HCT116 (cell line): ENCODE measurements around the gene GM2A. TPM values are rescaled to one million over a fixed set of nuclear protein-coding genes. Genes with fewer than 3 reads are reported as not detected.
A peak's percentile ranks its signal among the peaks of the same experiment; 100 is the strongest.
"Not testable (repeated sequence)": the region's sequence is repeated elsewhere in the genome, so short reads cannot be mapped to it uniquely, and the experiment has no call there.

Source experiments
- ATAC-seq: fragments of 200-7000 bp; cut with Tn5 transposase; 2 replicates; pipeline ENCODE4 v1.9.1; 2020; ENCODE audit warnings: mild to moderate bottlenecking, moderate library complexity
- BruUV-seq: library from RNA; stranded (reverse); fragments of 400-500 nt; replicated peaks from 2 replicates; lab custom pipeline; 2021; lab: Mats Ljungman, UMichigan
- CTCF ChIA-PET: fragments of 300-600 bp; sonication (Branson Sonifier 250); formaldehyde crosslinking; loops from one replicate; lab custom pipeline; 2021; ENCODE audit warnings: antibody characterized with exemption; lab: Charles Lee
- POLR2A ChIA-PET: fragments of 300-600, 350-600 bp; sonication (Branson Sonifier 250); formaldehyde crosslinking; loops from one replicate; lab custom pipeline; 2021; ENCODE audit warnings: antibody characterized with exemption; lab: Charles Lee
- RAD21 ChIA-PET, 2 experiments: fragments of 300-600 bp; sonication (Branson Sonifier 250); formaldehyde crosslinking; loops; one replicate each; lab custom pipeline; 2023; ENCODE audit warnings: low total read pairs in 2 of 2; ENCODE audit not compliant: uncharacterized antibody in 2 of 2, unreplicated experiment in 2 of 2, low non-redundant PET in 1 of 2; lab: Charles Lee
- DNase-seq: peaks from one replicate; pipeline ENCODE4 v3.0.0-alpha.2; 2010; ENCODE audit warnings: low read depth, low spot score
- H2AFZ ChIP-seq: fragments of 200-600 bp; shearing (Covaris generic), sonication (generic); 2 replicates; pipeline ENCODE4 v1.6.1; 2017; ENCODE audit warnings: low read depth, mixed run types, mixed read lengths, antibody characterized with exemption, low read length; ENCODE audit not compliant: poor library complexity, severe bottlenecking
- H3K27ac ChIP-seq: 2 replicates; pipeline ENCODE4 v1.5.1; 2012; ENCODE audit warnings: low read depth, low read length
- H3K27me3 ChIP-seq: fragments of 200-600 bp; sonication (generic); 2 replicates; pipeline ENCODE4 v1.6.1; 2016; ENCODE audit warnings: mixed run types, low read length, mixed read lengths; ENCODE audit not compliant: insufficient read depth
- H3K36me3 ChIP-seq, 2 experiments: fragments of 200-500 bp in 1 of 2; fragments of 200-600 bp in 1 of 2; sonication (Bioruptor generic) in 1 of 2; sonication (generic) in 1 of 2; 2 replicates each; pipeline versions ENCODE4 v1.5.1 to v1.6.1; 2014 to 2016; ENCODE audit warnings: low read length in 2 of 2, inconsistent platforms in 1 of 2, mixed read lengths in 1 of 2, mixed run types in 1 of 2; ENCODE audit not compliant: insufficient read depth in 2 of 2, control insufficient read depth in 1 of 2
- H3K4me1 ChIP-seq, 2 experiments: fragments of 200-600 bp in 1 of 2; sonication (generic) in 1 of 2; 2 replicates each; pipeline versions ENCODE4 v1.5.1 to v1.6.1; 2012 to 2017; ENCODE audit warnings: low read length in 2 of 2, inconsistent platforms in 1 of 2, mild to moderate bottlenecking in 1 of 2, mixed read lengths in 1 of 2, mixed run types in 1 of 2, moderate library complexity in 1 of 2; ENCODE audit not compliant: insufficient read depth in 2 of 2, control insufficient read depth in 1 of 2
- H3K4me2 ChIP-seq: fragments of 200-600 bp; sonication (generic); 2 replicates; pipeline ENCODE4 v1.6.1; 2017; ENCODE audit warnings: mixed run types, low read length, mixed read lengths
- H3K4me3 ChIP-seq, 2 experiments: fragments of 200-600 bp in 1 of 2; sonication (generic) in 1 of 2; replicated peaks in 1 of 2; 2 replicates each; pipeline ENCODE4 v1.5.1; 2011 to 2016; ENCODE audit warnings: low read length in 2 of 2, control low read depth in 1 of 2, low read depth in 1 of 2, mild to moderate bottlenecking in 1 of 2, mixed read lengths in 1 of 2, mixed run types in 1 of 2
- H3K79me2 ChIP-seq: fragments of 200-600 bp; sonication (generic); 2 replicates; pipeline ENCODE4 v1.6.1; 2017; ENCODE audit warnings: mild to moderate bottlenecking, mixed run types, low read length, moderate library complexity, mixed read lengths; ENCODE audit not compliant: insufficient read depth
- H3K9ac ChIP-seq: fragments of 200-600 bp; sonication (generic); 2 replicates; pipeline ENCODE4 v1.6.1; 2016; ENCODE audit warnings: low read length, mixed read lengths
- H3K9me2 ChIP-seq: fragments of 200-600 bp; sonication (generic), shearing (Covaris generic); 2 replicates; pipeline ENCODE4 v1.6.1; 2017; ENCODE audit warnings: mixed run types, mild to moderate bottlenecking, moderate library complexity; ENCODE audit not compliant: insufficient read depth
- H3K9me3 ChIP-seq, 2 experiments: fragments of 200-500 bp in 1 of 2; fragments of 200-600 bp in 1 of 2; sonication (Bioruptor generic) in 1 of 2; sonication (generic) in 1 of 2; 2 replicates each; pipeline ENCODE4 v1.6.1; 2014 to 2017; ENCODE audit warnings: low read length in 2 of 2, mixed read lengths in 2 of 2, inconsistent platforms in 1 of 2, low read depth in 1 of 2, mild to moderate bottlenecking in 1 of 2, mixed run types in 1 of 2, moderate library complexity in 1 of 2; ENCODE audit not compliant: control insufficient read depth in 1 of 2, insufficient read depth in 1 of 2
- H4K20me1 ChIP-seq: fragments of 200-600 bp; sonication (generic), shearing (Covaris generic); 2 replicates; pipeline ENCODE4 v1.6.1; 2017; ENCODE audit warnings: mixed run types, mild to moderate bottlenecking, moderate library complexity; ENCODE audit not compliant: insufficient read depth
- ATF3 ChIP-seq: IDR thresholded peaks from 2 replicates; pipeline ENCODE4 v1.6.1; 2012
- CBX3 ChIP-seq: IDR thresholded peaks from 2 replicates; pipeline ENCODE4 v1.6.1; 2012; ENCODE audit warnings: low read depth
- JUND ChIP-seq: IDR thresholded peaks from 2 replicates; pipeline ENCODE4 v1.6.1; 2012
- MAX ChIP-seq: IDR thresholded peaks from 2 replicates; pipeline ENCODE4 v1.6.1; 2012
- POLR2AphosphoS5 ChIP-seq: IDR thresholded peaks from 2 replicates; pipeline ENCODE4 v1.6.1; 2011; ENCODE audit warnings: mild to moderate bottlenecking, low read depth, low read length, moderate library complexity
- REST ChIP-seq: IDR thresholded peaks from 2 replicates; pipeline ENCODE4 v1.6.1; 2012; ENCODE audit warnings: low read depth
- SIN3A ChIP-seq: IDR thresholded peaks from 2 replicates; pipeline ENCODE4 v1.6.1; 2012; ENCODE audit warnings: low read depth
- SP1 ChIP-seq: IDR thresholded peaks from 2 replicates; pipeline ENCODE4 v1.6.1; 2012; ENCODE audit warnings: low read depth
- SRF ChIP-seq: IDR thresholded peaks from 2 replicates; pipeline ENCODE4 v1.6.1; 2012; ENCODE audit warnings: low read depth
- YY1 ChIP-seq: IDR thresholded peaks from 2 replicates; pipeline ENCODE4 v1.6.1; 2011; ENCODE audit warnings: low read length, low read depth, moderate library complexity, mild to moderate bottlenecking; ENCODE audit not compliant: insufficient replicate concordance; ENCODE audit errors: extremely low read depth
- ZBTB33 ChIP-seq: IDR thresholded peaks from 2 replicates; pipeline ENCODE4 v1.6.1; 2011; ENCODE audit warnings: mild to moderate bottlenecking, low read length, moderate library complexity; ENCODE audit not compliant: insufficient replicate concordance; ENCODE audit errors: extremely low read depth
- ZNF274 ChIP-seq: fragments of 200-500 bp; sonication (Bioruptor generic); IDR thresholded peaks from 2 replicates; pipeline ENCODE4 v1.6.1; 2014; ENCODE audit warnings: mild to moderate bottlenecking, low read depth, low read length, inconsistent platforms
- intact Hi-C: fragments of 100-400 bp; cut with micrococcal nuclease; formaldehyde crosslinking; loops from 2 replicates; pipeline ENCODE4 v1.10.0; 2022
- total RNA-seq: library from RNA; stranded (reverse); gene quantifications from one replicate; pipeline ENCODE4 v1.2.1, GENCODE V29; 2021; ENCODE audit not compliant: unreplicated experiment

GM2A gene
- total RNA-seq, 1 experiment from 2014 or later, result 25.0 TPM

GRCh38 chr5:151240268-151240835, 12.6 kb upstream of the GM2A start:
- H3K9me2 ChIP-seq, H3K9me3 ChIP-seq, H3K36me3 ChIP-seq, H3K4me1 ChIP-seq, ATAC-seq, H3K79me2 ChIP-seq, RAD21 ChIA-PET, H3K27ac ChIP-seq, H3K27me3 ChIP-seq, H4K20me1 ChIP-seq, H3K4me3 ChIP-seq, DNase-seq, BruUV-seq, H3K9ac ChIP-seq, intact Hi-C loops, H3K4me2 ChIP-seq, H2AFZ ChIP-seq: not testable (repeated sequence)
- ChIA-PET POLR2A (interaction anchor here (2.6 kb wide), 1 partner anchor 12 kb away, joined by 8 read pairs; the partner anchor contains the start of gene GM2A), CTCF (interaction anchor here (0.8 to 2.3 kb wide), 3 partner anchors 12 to 114 kb away, joined by 3 to 13 read pairs (median 4); partner anchors contain the start of gene GM2A)

- H3K27me3 ChIP-seq, result no peaks in the 10 kb centered on the region
- no peaks in the 10 kb centered on the region for H3K9me3 ChIP-seq
- no peak overlapping the region for H3K4me3 ChIP-seq
- H3K79me2 ChIP-seq, result no peaks in the 10 kb centered on the region
- H3K27ac ChIP-seq, result no peak overlapping the region
- ChIA-PET POLR2A (interaction anchor here (1.0 to 2.6 kb wide), 2 partner anchors 11 to 18 kb away, joined by 4 to 8 read pairs; partner anchors contain the start of genes CCDC69 and GM2A), RAD21 (no interaction called here), CTCF (interaction anchor here (0.9 to 2.3 kb wide), 5 partner anchors 9 to 411 kb away, joined by 3 to 13 read pairs (median 3); partner anchors contain the start of gene GM2A)
- H3K4me2 ChIP-seq, result no peak overlapping the region
- H3K9me2 ChIP-seq, result no peaks in the 10 kb centered on the region
- no TSS peak for BruUV-seq
- H3K4me1 ChIP-seq, result peaks cover 8 to 9% of the 10 kb centered on the region in 2 experiments; a peak in 2 of 4 replicates
- H4K20me1 ChIP-seq, result no peaks in the 10 kb centered on the region
- no peaks in the 10 kb centered on the region for H3K36me3 ChIP-seq
- H3K9ac ChIP-seq, result no peak overlapping the region
- peak; percentile 35; the same call in 1 of the 2 replicates for ATAC-seq
- DNase-seq, result no peak
- no peak overlapping the region for H2AFZ ChIP-seq
- intact Hi-C loops, result no loop called here
- TF ChIP-seq REST (no peak), SP1 (no peak), SIN3A (no peak), ATF3 (no peak), POLR2AphosphoS5 (no peak), ZNF274 (no peak), CBX3 (no peak), YY1 (no peak), MAX (no peak), SRF (no peak), ZBTB33 (no peak), JUND (no peak)
Measured at GRCh38 chr5:151240924-151241635, 11.9 kb upstream of the GM2A start.
